Urothelium cell line (cell line): ENCODE results near the gene PSMF1.
A peak's percentile ranks its signal among the peaks of the same experiment; 100 is the strongest.

Source experiments
- DNase-seq: peaks from one replicate; pipeline ENCODE4 v3.0.0; 2011; ENCODE audit warnings: low spot score, mixed read lengths
- FAIRE-seq: peaks from 2 replicates; lab custom pipeline; 2011; peaks lifted over from hg19 to GRCh38; lab: Jason Lieb, UNC

PSMF1 gene

DNA sequence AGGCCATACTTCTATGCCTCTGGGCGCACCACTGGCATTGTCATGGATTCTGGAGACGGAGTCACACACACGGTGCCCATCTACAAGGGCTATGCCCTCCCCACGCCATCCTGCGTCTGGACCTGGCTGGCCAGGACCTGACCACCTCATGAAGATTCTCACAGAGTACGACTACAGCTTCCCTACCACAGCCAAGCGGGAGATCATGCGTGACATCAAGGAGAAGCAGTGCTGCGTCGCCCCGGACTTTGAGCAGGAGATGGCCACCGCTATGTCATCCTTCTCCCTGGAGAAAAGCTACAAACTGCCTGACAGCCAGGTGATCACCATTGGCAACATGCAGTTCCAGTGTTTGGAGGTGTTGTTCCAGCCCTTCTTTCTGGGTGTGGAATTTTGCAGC, 42.6 kb downstream of the PSMF1 start:
- FAIRE-seq (no peak), DNase-seq (no peak)

DNA sequence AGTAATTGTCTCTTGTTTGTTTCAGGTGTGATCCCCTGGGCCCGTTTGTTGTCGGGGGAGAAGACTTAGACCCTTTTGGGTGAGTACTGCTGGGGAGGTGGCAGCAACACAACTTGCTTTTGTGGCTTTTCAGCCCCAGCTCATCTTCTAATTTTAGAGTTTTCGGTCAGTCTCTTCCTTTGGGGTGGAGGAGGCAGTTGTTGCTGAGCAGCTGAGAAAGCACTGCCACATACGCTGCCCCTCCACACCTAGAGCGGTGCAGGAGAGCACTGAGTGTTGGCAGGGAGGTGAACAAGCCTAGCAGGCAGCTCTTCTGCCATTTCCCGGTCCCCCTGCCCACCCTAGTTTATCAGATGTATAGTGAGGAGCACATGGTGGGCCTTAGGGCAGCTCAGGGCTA, 44.7 kb downstream of the PSMF1 start:
- DNase-seq (no peak), FAIRE-seq (no peak)

- no peak for DNase-seq
- FAIRE-seq, result no peak
Measured at GRCh38 chr20:1163653-1164052, 45.3 kb downstream of the PSMF1 start.

- no peak for FAIRE-seq
- no peak for DNase-seq
Measured at GRCh38 chr20:1164871-1165270, 46.5 kb downstream of the PSMF1 start.

GRCh38 chr20:1165521-1165920, 47.1 kb downstream of the PSMF1 start:
- FAIRE-seq (no peak), DNase-seq (no peak)

GRCh38 chr20:1165941-1166340, 47.5 kb downstream of the PSMF1 start:
- FAIRE-seq (no peak), DNase-seq (no peak)

- FAIRE-seq (no peak), DNase-seq (no peak)
Measured at GRCh38 chr20:1166948-1167720, 48.7 kb downstream of the PSMF1 start.

GRCh38 chr20:1169224-1169623, 50.8 kb downstream of the PSMF1 start:
- no peak for DNase-seq
- no peak for FAIRE-seq

- DNase-seq (peak; percentile 39), FAIRE-seq (no peak)
Measured at GRCh38 chr20:1171461-1172093, 53.2 kb downstream of the PSMF1 start.

- FAIRE-seq, result no peak
- no peak for DNase-seq
Measured at GRCh38 chr20:1173698-1174097, 55.3 kb downstream of the PSMF1 start.

DNA sequence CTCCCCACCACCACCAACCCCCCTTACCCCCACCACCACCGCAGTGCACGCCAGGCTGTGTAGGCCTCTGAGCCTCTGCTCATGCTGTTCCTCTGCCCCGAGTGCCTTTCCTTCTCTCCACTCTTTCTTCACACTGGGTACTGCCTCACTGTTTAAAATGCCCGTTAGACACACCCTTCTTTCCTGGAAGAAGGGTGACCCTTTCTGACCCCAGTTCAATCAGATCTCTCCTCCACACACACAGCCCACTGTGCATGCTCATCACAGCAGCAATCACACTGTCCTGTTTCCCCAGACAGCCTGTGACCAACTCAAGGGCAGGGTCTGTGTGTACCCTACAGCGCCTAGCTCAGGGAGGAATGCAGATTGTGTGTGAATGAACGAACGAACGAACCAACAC, 56.4 kb downstream of the PSMF1 start:
- DNase-seq (no peak), FAIRE-seq (no peak)

DNA sequence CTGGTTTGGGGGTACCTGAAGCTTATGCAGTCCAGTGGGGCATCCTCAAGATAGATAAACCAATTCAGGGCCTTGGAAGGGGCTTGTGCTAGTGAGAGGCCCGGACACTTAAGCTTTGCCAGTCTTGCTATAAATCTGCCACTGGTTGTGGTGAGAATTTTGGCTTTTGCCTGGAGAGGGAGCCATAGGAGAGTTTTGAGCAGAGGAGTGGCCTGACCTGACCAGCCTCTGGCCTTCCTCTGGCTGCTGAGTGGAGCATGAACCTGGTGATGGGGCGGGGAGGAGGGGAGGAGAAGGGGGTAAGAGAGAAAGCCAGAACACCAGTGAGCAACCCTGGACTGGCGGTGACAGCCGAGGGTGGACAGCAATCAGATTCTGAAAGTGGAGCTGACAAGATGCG, 59.3 kb downstream of the PSMF1 start:
- FAIRE-seq, result no peak
- DNase-seq, result peak; percentile 15

DNA sequence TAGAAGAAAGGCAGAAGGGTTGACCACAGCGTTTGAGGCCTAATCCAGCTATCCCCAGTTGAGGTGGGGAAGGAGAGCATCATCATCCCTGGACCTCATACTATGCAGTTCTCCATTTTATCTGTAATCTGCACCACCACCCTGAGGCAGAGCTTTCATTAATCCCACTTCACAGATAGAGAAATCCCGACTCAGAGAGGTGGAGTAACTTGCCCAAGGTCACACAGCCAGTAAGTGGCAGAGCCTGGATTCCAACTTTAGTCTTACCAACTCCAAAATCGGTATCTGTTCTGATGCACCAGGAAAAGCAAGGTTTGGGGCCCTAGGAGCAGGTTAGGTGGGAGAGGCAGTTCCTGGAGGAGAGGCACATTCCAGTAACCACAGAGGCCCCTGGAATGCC, 59.7 kb downstream of the PSMF1 start:
- DNase-seq (no peak), FAIRE-seq (no peak)

GRCh38 chr20:1178623-1179022, 60.2 kb downstream of the PSMF1 start:
- no peak for DNase-seq
- no peak for FAIRE-seq

DNA sequence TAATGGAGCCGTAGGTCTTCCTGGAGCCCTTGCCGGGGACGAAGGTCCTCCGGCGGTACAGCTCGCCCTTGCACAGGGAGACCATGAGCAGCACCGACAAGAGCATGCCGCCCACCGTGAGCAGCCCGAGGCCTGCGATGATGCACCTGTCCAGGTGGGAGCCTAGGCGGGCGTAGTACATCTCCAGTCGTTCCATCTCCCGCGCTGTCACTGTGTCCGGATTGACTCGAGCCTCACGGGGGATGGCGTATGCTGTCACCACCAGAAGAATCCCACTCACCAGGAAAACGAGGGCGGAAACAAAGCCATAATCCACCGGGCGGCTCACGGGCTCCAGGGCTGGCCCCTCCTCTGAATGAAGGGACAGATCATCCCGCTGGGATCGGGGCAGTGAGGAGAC, 62.5 kb downstream of the PSMF1 start:
- FAIRE-seq (no peak), DNase-seq (no peak)

GRCh38 chr20:1182106-1182505, 63.7 kb downstream of the PSMF1 start:
- DNase-seq (no peak), FAIRE-seq (no peak)

DNA sequence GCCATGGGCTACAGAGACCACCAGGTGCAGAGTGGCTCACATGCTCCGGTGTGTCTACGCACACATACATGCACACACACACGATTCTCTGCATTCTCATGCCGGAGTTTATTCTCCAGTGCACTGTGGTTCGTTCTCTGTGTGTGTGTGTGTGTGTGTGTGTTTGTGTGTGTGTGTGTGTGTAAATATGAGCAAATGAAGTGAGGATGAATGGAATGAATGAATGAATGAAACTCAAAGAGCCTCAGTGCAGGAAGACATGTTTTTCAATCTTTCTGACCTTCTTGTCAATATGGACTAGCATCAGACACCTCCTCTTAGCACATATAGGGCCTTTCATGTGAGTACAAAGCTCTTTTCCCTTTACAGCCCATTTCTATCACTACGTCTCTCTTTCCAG, 64.8 kb downstream of the PSMF1 start:
- FAIRE-seq (no peak), DNase-seq (no peak)

DNA sequence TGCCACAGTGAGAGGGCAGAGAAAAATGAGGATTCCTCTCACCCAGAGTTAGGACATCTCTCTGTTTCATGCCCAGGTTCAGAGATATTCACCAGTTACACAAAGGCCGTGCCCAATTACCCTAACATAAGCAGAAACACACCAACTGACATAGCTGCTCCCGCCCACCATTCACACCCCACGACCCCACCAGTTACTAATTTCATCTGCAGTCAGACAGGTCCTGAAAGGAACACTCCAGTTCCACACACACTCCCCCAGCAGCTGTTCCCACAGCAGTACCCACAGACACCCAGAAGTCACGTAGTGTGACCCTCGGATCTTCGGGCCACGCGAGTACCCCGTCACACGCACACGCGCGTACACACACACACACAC, 65.8 kb downstream of the PSMF1 start:
- DNase-seq (no peak), FAIRE-seq (peak; percentile 69)

DNA sequence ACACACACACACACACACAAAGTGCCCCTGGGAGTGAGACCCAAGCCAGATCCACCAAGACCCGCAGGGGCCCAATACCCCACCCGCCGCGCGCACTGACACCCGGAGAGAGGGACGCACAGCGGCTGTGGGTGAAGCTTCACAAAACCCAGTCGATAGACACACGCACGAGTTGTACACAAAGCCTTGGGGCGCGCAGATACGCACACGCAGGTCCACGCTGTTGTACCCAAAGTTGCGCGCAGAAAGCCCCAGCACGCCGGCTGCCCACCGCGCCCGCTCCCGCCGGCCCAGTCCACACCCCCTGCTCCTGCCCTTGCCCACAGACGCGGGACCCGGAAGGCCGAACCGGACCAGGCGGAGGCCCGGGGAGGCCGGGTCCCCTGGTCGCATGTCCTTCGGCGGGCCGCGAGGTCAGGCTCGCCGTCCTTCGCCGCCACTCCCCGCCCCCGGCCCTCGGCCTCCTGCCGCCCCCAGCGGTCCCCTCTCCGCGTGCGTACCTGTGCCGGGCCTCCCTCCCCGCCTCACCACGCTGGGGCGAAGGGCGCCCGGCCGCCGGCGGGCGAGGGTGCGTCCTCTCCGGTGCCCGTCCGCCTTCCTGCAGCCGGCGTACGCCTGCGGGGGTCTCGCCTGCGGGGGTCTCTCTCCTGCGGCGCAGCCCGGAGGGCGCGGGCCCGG, 66.4 kb downstream of the PSMF1 start, which contains the start of gene TMEM74B:
Gene TMEM74B (minus strand): TSS at position 344 of the 678 bp plus-strand sequence. CDS start 1,180 bp downstream, outside the sequence.
- DNase-seq (peak; percentile 30), FAIRE-seq (no peak)

GRCh38 chr20:1185316-1185741, 66.9 kb downstream of the PSMF1 start:
- FAIRE-seq, result no peak
- DNase-seq, result peak; percentile 64

DNA sequence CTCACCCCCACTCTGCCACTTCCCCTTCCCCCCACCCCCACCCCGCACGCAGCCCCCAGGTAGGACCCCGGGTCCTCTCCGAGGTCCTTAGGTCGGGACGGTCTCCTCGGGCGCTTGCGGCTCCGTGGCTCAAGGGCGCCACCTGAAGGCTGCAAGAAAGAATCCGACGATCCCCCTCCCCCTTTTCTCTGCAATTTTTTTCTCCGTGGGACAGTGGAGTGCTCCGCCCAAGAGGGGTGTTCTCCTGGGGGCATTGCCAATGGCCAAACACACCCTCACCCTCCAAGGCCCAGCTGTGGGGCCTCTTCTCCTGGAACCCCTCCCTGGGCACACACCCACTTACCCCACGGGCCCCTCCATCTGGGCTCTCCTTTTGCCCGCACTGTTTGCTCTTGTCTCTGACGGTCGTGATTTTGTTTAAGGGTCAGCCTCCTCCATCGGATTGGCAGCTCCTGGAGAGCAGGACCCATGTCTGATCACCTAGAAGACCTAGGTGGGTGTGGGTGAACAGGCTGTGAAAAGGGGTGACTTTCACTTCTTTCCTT, 67.5 kb downstream of the PSMF1 start:
- DNase-seq (peak; percentile 84), FAIRE-seq (no peak)
